B cell (primary cell): ENCODE measurements around the gene BUB1B. TPM values are rescaled to one million over a fixed set of nuclear protein-coding genes. Genes with fewer than 3 reads are reported as not detected.

Experiments
- ATAC-seq: fragments of 200-7000 bp; cut with Tn5 transposase; one replicate; pipeline ENCODE4 v1.10.0; 2021; ENCODE audit warnings: low read depth, mild to moderate bottlenecking, moderate number of reproducible peaks, moderate library complexity
- CTCF ChIA-PET: fragments of 350-600 bp; sonication (Branson Sonifier 250); formaldehyde crosslinking; loops from one replicate; lab custom pipeline; 2021; ENCODE audit warnings: antibody characterized with exemption, inconsistent platforms; lab: Charles Lee
- POLR2A ChIA-PET: fragments of 350-600 bp; sonication (Branson Sonifier 250); formaldehyde crosslinking; loops from one replicate; lab custom pipeline; 2021; ENCODE audit warnings: antibody characterized with exemption; lab: Charles Lee
- DNase-seq: peaks from one replicate; pipeline ENCODE4 v3.0.0; 2013
- H2AFZ ChIP-seq: 2 replicates; pipeline ENCODE4 v1.6.1; 2012; ENCODE audit warnings: mild to moderate bottlenecking, low read depth, low read length; ENCODE audit not compliant: insufficient read depth, poor library complexity, severe bottlenecking
- H3K27ac ChIP-seq, 2 donors: 1 replicate in 1 of 2; 2 replicates in 1 of 2; pipeline ENCODE4 v1.5.1; 2012 to 2013; ENCODE audit warnings: low read length in 2 of 2, mild to moderate bottlenecking in 2 of 2, moderate library complexity in 1 of 2
- H3K27me3 ChIP-seq, 4 experiments: fragments of 200-600 bp in 1 of 4; sonication (generic) in 1 of 4; replicated peaks in 1 of 4; 1 replicate in 2 of 4; 2 replicates in 2 of 4; pipeline versions ENCODE4 v1.6.1 to v1.7.0; 2013 to 2016; ENCODE audit warnings: low read length in 3 of 4, mild to moderate bottlenecking in 2 of 4, mixed read lengths in 1 of 4, moderate library complexity in 1 of 4; ENCODE audit not compliant: insufficient read depth in 4 of 4, control insufficient read depth in 3 of 4; ENCODE audit errors: control extremely low read depth in 1 of 4
- H3K36me3 ChIP-seq, 2 experiments: replicated peaks in 1 of 2; 1 replicate in 1 of 2; 2 replicates in 1 of 2; pipeline versions ENCODE4 v1.6.1 to v1.7.1; 2013; ENCODE audit warnings: low read length in 1 of 2; ENCODE audit not compliant: insufficient read depth in 2 of 2, control insufficient read depth in 1 of 2; ENCODE audit errors: control extremely low read depth in 1 of 2, extremely low read depth in 1 of 2
- H3K4me1 ChIP-seq, 2 donors: fragments of 200-600 bp in 1 of 2; sonication (generic) in 1 of 2; 1 replicate in 1 of 2; 2 replicates in 1 of 2; pipeline versions ENCODE4 v1.5.1 to v1.6.1; 2013 to 2017; ENCODE audit warnings: low read length in 2 of 2; ENCODE audit not compliant: control insufficient read depth in 2 of 2, insufficient read depth in 2 of 2
- H3K4me2 ChIP-seq: replicated peaks from 2 replicates; pipeline ENCODE3; 2012; ENCODE audit warnings: mild to moderate bottlenecking, low read depth, low read length; ENCODE audit not compliant: poor library complexity, severe bottlenecking
- H3K4me3 ChIP-seq, 5 experiments: fragments of 200-600 bp in 1 of 5; sonication (generic) in 1 of 5; 1 replicate in 3 of 5; 2 replicates in 2 of 5; pipeline versions ENCODE4 v1.5.1 to v1.7.0; 2011 to 2016; ENCODE audit warnings: low read length in 4 of 5, mild to moderate bottlenecking in 4 of 5, low read depth in 2 of 5, control low read depth in 1 of 5, moderate library complexity in 1 of 5; ENCODE audit not compliant: insufficient read depth in 1 of 5; ENCODE audit errors: control extremely low read depth in 1 of 5, extremely low read depth in 1 of 5
- H3K79me2 ChIP-seq: fragments of 200-600 bp; sonication (generic); one replicate; pipeline ENCODE4 v1.6.0; 2016; ENCODE audit warnings: low read length; ENCODE audit not compliant: control insufficient read depth, insufficient read depth
- H3K9ac ChIP-seq: fragments of 200-600 bp; sonication (generic); 2 replicates; pipeline ENCODE4 v1.6.1; 2017; ENCODE audit warnings: mild to moderate bottlenecking, low read length, moderate library complexity
- H3K9me3 ChIP-seq, 3 donors: one replicate each; pipeline versions ENCODE4 v1.6.1 to v1.7.1; 2013; ENCODE audit warnings: low read length in 2 of 3; ENCODE audit not compliant: control insufficient read depth in 2 of 3, insufficient read depth in 1 of 3; ENCODE audit errors: control extremely low read depth in 1 of 3
- H4K20me1 ChIP-seq: 2 replicates; pipeline ENCODE4 v1.6.0; 2012; ENCODE audit warnings: mild to moderate bottlenecking, low read length; ENCODE audit not compliant: insufficient read depth, control insufficient read depth, poor library complexity, severe bottlenecking
- H3K27ac Mint-ChIP-seq: one replicate; pipeline ENCODE4 v1.8.0; 2021; ENCODE audit warnings: mixed read lengths
- H3K27me3 Mint-ChIP-seq: one replicate; pipeline ENCODE4 v1.8.0; 2021; ENCODE audit warnings: mixed read lengths
- H3K4me1 Mint-ChIP-seq: one replicate; pipeline ENCODE4 v1.8.0; 2021; ENCODE audit warnings: mixed read lengths
- H3K4me3 Mint-ChIP-seq: one replicate; pipeline ENCODE4 v1.8.0; 2021; ENCODE audit warnings: mixed read lengths
- H3K9me3 Mint-ChIP-seq: one replicate; pipeline ENCODE4 v1.8.0; 2022; ENCODE audit warnings: mixed read lengths; ENCODE audit not compliant: insufficient read depth
- EZH2 ChIP-seq: IDR thresholded peaks from 2 replicates; pipeline ENCODE4 v1.6.1; 2012; ENCODE audit warnings: borderline replicate concordance, low read depth, mild to moderate bottlenecking, moderate library complexity, low read length; ENCODE audit not compliant: insufficient read depth, poor library complexity, severe bottlenecking
- WGBS: methylation state at CpG from one replicate; pipeline ENCODE4 v1.1.5; 2013; ENCODE audit warnings: missing lambda C conversion rate; ENCODE audit not compliant: insufficient coverage; 5-methylcytosine and 5-hydroxymethylcytosine counted together
- intact Hi-C: fragments of 100-400 bp; cut with micrococcal nuclease; formaldehyde crosslinking; loops from one replicate; pipeline ENCODE4 v1.10.0; 2022
- polyA plus RNA-seq: library from polyadenylated mRNA; depleted of rRNA; stranded (reverse); fragments of >200 nt; gene quantifications from 2 replicates; pipeline ENCODE4 v1.2.3, GENCODE V29; 2012
- total RNA-seq, 2 donors: library from RNA; stranded (reverse); fragments of 120-200 nt in 1 of 2; gene quantifications; 1 replicate in 1 of 2; 2 replicates in 1 of 2; pipeline versions ENCODE4 v1.2.3 to v1.2.4, GENCODE V29; 2013 to 2022
- TF ChIP-seq, protein P1 (sequence below): fragments of 200-600 bp; IDR thresholded peaks from one replicate; pipeline ENCODE4 v1.8.0; 2022; ENCODE audit warnings: antibody characterized with exemption, mild to moderate bottlenecking

The BUB1B gene
- total and polyA plus RNA-seq, 2 donors (not counting 1 experiment from before 2014, with no cell fraction given) = 0.70 to 4.4 TPM

DNA sequence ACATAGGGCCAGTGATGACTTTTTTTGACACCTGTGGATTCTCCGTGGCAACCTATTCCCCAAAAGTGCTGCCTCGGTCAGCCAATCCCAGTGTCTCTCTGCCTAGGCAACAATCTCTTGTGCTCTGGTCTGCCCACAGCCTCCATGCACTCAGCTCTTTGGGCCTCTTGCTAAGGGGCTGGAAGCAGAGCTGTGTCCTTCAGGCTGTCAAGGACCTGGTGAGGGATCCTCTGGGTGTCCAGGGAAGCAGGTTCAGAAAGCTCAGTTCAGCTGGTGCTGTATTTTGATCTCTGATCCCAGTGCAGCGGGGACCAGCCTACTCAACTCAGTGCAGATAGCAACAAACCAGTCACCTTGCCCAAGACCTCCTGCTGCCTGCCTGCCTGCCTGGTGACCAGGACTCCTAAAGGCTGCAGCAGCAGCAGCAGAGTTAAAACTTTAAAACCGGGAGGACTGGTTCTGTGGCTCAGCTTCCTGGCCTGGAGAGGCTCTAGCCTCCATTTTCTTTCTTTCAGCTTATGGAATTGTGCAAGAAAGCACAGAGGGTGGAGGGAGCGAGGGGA is 84.2 kb downstream of the BUB1B start:
- no peak for DNase-seq
- Mint-ChIP-seq H3K9me3 (no peaks in the 10 kb centered on the region), H3K4me3 (no peak overlapping the region), H3K27me3 (no peaks in the 10 kb centered on the region), H3K4me1 (no peaks in the 10 kb centered on the region), H3K27ac (no peak overlapping the region)
- Histone ChIP-seq H3K27ac (no peak overlapping the region), H3K27me3 (peaks cover 0 to 10% (median 0%) of the 10 kb centered on the region in 4 experiments), H3K36me3 (no peaks in the 10 kb centered on the region), H3K9me3 (peaks cover 0 to 1% (median 0%) of the 10 kb centered on the region in 3 donors), H3K79me2 (no peaks in the 10 kb centered on the region), H3K4me3 (no peak overlapping the region), H3K4me1 (no peaks in the 10 kb centered on the region), H4K20me1 (no peaks in the 10 kb centered on the region), H3K4me2 (no peak overlapping the region), H3K9ac (no peak overlapping the region), H2AFZ (no peak overlapping the region)
- no peak for ATAC-seq
- POLR2A ChIA-PET = no interaction called here
- no peak for TF ChIP-seq EZH2
- TF ChIP-seq, protein P1, sequence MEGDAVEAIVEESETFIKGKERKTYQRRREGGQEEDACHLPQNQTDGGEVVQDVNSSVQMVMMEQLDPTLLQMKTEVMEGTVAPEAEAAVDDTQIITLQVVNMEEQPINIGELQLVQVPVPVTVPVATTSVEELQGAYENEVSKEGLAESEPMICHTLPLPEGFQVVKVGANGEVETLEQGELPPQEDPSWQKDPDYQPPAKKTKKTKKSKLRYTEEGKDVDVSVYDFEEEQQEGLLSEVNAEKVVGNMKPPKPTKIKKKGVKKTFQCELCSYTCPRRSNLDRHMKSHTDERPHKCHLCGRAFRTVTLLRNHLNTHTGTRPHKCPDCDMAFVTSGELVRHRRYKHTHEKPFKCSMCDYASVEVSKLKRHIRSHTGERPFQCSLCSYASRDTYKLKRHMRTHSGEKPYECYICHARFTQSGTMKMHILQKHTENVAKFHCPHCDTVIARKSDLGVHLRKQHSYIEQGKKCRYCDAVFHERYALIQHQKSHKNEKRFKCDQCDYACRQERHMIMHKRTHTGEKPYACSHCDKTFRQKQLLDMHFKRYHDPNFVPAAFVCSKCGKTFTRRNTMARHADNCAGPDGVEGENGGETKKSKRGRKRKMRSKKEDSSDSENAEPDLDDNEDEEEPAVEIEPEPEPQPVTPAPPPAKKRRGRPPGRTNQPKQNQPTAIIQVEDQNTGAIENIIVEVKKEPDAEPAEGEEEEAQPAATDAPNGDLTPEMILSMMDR = no peak
- WGBS = 100% methylated on average over 4 of the region's 5 CpGs
- intact Hi-C loops = no loop called here
- CTCF ChIA-PET = interaction anchor here (0.9 kb wide), 1 partner anchor 34 kb away, joined by 3 read pairs; no protein-coding TSS in a partner anchor

DNA sequence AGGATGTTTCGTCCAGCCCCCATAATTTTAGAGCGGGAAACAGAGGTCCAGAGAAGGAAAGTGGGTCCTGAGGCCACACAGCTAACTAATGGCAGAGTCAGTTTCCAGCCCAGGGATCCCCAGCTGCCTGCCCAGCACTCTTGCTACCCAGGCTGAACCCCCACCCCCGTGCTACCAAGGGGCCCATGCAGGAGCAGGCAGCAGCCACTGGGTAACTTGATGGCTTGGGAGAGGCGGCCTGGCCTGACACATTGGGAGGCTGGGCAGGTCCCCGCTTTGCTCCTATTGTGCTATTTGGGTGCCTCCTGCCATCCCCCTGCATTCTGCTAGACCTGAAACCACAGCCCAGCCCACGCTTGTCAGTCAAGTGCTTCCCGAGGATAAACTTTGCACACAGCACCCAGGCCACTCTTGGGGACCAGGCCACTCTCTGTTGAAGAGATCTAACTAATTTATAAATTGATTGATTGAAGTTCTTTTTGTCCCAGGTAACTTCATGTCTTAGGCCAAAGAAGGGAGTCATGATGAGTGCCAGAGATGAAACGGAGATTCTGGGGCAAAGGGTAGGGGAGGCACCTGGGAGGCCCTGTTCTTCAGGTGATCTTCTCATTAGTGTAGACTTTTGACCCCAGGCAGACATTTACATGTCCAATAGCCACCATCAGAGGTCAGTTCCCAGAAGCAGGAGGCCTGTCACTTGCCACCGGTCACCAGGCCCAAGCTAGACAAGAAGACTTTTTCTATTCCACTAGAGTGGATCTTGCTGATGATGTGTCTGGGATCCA is 85.0 kb downstream of the BUB1B start:
- WGBS = 89% methylated on average over 6 of the region's 9 CpGs
- POLR2A ChIA-PET = no interaction called here

More for the DNA sequence above, 85.0 kb downstream of the BUB1B start:
- DNase-seq (no peak), ATAC-seq (no peak)
- Mint-ChIP-seq H3K27me3 (peaks cover 3% of the 10 kb centered on the region), H3K27ac (no peak overlapping the region), H3K4me3 (no peak overlapping the region), H3K9me3 (no peaks in the 10 kb centered on the region), H3K4me1 (no peaks in the 10 kb centered on the region)
- Histone ChIP-seq H4K20me1 (no peaks in the 10 kb centered on the region), H3K4me2 (no peak overlapping the region), H3K79me2 (no peaks in the 10 kb centered on the region), H3K4me3 (no peak overlapping the region), H3K4me1 (no peaks in the 10 kb centered on the region), H3K36me3 (no peaks in the 10 kb centered on the region), H2AFZ (no peak overlapping the region), H3K27me3 (peaks cover 0 to 8% (median 0%) of the 10 kb centered on the region in 4 experiments), H3K9ac (no peak overlapping the region), H3K27ac (no peak overlapping the region), H3K9me3 (no peaks in the 10 kb centered on the region)
- intact Hi-C loops = no loop called here
- CTCF ChIA-PET = no interaction called here
- TF ChIP-seq, protein P1 = no peak
- no peak for TF ChIP-seq EZH2
